Activated T-cell treated with anti-CD3 and anti-CD28 coated beads, Interleukin-2, amount 50 U/mL, for 48 hours (primary cell): ENCODE data around the gene SPECC1L.

Experiments used
- DNase-seq, 2 experiments: peaks; one replicate each; pipeline ENCODE4 v3.0.0-alpha.2; 2020

Gene SPECC1L

GRCh38 chr22:24419475-24419850 lies 148.8 kb downstream of the SPECC1L start:
- no peak for DNase-seq

DNA sequence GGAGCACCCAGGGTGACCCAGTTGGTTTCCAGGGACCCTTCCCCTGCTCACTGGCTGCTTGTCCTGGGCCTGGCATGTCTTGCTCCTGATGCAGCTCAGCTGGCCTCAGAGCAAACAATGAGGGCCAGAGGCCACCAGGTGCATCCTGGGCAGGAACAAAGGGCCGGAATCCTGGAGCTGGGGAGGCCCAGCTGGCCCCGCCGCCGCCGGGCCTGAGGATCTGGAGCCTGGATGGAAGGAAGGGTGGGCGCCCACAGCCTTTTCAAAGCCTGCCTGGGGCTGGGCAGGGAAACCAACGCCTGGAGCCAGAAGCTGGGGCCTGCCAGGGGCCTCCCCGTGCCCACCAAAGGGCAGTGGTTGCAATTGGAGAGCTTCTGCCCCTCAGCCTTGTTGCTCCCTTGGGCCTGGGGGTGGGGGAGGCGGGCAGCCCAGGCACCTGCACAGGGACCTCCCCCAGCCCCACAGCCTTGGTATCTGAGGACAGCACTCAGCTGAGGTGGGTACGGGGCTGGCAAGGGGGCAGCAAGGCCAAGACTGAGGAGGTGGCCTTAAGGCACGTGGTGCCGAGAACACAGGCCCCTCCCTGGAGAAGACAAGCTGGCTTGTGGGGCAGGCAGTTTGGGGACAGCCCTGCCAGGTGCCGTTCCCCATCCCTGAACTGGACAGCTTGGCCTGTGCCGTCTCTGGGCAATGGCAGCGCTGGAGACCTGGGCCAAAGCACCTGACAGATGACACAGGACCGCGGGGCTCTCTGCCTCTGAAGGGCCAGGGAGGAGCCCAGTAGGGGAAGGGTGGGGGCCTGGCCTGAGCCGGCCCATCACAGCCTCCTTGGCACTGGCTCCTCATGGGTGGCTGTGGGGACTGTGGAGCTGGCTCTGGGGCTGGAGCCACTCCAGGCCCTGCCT lies 149.7 kb downstream of the SPECC1L start:
- no peak for DNase-seq

GRCh38 chr22:24420977-24421343 lies 150.3 kb downstream of the SPECC1L start:
- DNase-seq: no peak

- DNase-seq: peak; percentile 53 to 57
These were observed 150.8 kb downstream of the SPECC1L start for GRCh38 chr22:24421428-24421931.

- DNase-seq: no peak
These were observed 151.6 kb downstream of the SPECC1L start for GRCh38 chr22:24422102-24422665.

DNA sequence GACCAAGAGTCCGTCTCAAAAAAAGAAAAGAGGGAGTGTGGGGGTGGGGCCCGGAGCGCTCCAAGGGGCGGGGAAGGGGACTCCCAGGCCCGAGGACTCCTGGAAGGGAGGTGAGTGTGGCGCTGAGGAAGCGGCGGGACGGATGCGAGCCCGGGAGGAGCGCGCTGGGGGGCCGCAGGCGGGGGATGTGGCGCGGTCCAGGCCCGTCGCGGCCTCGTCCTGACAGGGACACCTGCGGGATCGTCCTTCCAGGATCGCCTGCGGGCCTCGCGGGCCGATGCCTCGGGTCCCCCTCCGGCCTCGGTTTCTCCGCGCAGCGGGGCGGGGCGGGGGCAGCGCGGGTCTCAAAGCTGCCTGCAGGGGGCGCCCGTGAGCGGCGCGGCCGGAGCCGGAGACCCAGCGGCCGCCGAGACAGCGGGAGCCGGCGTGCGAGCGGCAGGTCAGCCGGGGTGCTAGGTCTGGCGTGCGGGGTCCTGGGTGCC lies 152.9 kb downstream of the SPECC1L start:
- peak; percentile 80 to 85 for DNase-seq

DNA sequence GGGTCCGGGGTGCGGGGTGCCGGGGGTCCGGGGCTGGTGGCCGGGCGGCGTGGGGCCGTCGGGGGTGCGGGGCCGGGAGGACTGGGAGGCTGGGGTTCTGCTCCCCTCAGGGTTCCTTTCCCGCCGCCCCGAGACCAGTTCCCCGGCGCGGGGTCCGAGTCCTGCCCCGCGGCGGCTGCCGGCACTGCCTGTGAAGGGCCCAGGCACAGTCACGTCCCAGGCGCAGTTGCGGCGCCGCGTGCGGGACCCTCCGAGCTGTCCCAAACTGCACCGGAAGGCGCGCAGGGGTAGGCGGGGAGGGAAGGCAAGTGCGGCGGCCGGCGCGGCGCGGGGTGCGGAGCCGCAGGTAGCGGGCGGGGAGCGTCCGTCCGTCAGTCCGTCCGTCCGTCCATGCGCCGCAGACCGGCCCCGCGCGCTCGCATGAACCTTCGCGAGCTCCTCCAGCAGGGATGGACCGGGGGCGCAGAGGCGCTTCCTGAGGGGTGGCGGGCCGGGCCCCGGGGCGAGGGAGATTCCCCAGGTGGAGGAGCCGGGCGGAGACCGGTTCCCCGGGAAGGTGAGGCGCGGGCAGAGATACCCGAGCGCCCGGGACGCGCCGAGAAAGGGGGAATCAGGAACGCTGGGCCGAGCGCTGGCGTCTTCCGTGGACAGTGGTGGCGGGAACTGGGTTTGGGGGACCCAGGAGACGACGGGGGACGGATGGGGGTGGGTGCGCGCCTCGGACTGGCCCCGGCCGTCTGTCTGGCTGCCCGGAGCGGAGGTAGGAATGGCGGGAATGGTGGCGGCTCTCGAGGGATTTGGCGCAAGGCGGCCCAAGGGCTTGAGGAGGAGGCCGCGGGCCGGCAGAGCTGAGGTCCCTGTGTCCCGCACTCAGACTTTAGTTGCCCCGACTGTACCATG lies 153.6 kb downstream of the SPECC1L start:
- peak; percentile 70 to 74 for DNase-seq

DNA sequence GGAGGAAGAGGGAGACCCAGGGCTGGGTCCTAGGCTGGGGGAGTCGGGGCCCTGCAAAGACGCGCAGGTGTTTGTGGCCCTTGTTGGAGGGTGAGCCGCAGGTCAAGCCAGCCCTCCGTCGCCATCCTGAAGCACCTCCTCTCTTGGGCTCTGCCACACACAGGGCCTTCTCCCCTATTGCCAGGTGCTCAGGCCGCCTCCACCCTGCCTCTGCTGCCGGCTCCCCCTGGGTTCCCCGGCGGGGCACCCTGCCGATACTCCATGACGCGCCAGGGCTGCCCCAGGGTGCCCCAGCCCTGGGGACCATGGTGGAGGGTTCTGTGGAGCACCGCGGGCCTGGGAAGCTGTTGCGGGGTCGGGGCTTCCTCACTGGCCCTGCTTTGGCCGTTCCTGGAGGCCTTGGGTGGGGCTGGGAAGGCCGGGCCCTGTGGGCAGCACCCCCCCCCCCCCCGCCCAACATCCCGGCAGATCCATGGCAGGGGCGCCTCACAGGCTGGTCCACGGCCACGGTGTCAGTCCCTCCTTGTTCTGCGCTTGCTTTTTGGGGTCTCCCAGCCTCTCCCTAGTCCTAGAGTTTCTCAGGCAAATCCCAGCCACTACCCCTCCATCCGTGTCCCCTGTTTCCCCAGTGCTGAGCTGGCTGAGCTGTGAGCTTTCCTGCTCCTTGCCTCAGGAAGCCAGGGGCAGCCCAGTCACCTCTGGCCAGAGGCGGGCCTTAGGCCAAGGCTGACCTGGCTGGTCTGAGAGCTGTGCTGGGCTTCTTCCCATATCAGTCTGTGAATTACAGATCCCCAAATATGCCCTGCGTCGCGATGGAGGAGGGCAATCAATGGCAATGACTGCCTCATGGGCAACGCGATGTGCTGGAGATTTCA lies 154.5 kb downstream of the SPECC1L start:
- DNase-seq: no peak

- DNase-seq: peak in 1 of 2 experiments; percentile 35
These were observed 155.8 kb downstream of the SPECC1L start for GRCh38 chr22:24426436-24426835.

- peak in 1 of 2 experiments; percentile 57 for DNase-seq
These were observed 156.3 kb downstream of the SPECC1L start for GRCh38 chr22:24426851-24427499.

GRCh38 chr22:24427500-24428164 lies 157.0 kb downstream of the SPECC1L start, which contains the start of gene ADORA2A:
TSS of gene ADORA2A (plus strand) at chr22:24427599. CDS start at chr22:24433405, 5,806 bp downstream.
- DNase-seq: peak; percentile 84 to 87

DNA sequence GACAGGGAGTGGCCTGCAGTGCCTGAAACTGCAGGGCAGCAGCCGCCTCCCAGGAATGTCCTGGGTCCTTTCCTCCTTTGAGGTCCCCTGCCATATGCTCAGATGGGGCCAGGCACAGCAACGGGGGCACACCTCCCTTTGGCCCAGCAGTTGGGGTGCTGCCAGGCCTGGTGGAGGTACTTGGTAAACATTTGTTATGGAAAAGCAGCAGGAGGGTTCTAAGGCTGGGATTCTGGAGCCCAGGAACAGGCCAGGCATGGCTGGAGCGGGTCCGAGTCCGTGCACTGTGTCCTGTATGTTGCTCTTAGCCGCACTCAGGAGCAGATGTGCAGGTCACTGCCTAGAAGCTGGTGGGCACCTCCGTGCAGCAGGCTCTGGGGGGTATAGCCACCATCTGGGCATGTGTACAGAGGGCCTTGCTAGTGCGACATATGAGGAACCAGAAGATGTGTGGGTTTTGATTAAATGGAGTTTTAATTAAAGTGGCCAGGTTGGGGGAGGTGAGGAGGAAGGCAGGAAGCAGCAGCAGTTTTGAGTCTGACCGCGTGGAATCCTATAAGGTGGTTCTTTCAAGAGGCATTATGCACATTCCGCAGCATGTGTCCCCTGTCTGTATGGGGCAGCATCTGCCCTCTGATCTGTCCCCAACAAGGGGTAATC lies 158.2 kb downstream of the SPECC1L start:
- no peak for DNase-seq

DNA sequence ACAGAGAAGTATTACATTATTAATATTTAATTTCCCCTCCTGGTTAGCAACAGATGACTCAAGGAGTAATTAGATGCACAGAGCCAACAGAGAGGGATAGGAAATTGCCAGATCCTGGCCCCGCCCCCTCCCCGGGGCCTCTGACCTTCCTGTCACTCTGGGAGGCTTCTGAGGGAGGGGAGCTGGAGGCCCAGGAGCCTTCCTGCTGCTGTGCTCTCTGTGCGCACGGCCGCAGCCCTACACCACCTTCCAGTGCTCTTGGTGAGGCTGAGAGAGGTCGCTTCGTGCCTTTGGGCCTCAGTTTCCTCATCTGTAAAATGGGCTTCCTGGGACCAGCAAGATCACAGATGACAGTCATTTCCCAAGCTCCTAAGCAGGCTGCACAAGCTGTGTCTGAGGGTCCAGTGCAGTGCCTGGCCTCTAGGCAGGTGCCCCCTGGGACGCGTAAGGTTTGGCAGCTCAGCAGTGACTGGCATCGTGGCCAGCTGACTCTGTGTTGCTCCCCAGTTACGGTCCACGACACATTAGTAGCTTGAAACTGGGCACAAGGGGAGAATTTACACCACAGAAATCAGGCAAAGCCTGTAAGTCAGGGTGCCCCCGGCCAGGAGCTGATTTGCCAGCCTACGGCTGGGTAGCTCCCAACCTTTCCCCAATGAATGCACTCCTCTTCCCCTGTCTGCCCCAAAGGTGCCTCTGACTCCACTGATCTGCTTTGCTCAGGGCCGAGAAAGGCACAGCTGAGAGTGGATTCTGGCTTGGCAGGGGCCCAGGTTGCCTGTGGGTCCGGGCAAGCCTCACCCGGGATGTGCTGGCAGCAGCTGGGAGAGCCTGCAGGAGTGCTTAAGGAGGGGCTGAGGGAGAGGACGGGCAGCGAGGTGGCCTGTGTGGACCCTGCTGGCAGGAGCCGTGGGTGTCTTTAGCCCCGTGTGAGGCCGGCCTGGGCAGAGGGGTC lies 159.1 kb downstream of the SPECC1L start:
- peak; percentile 80 to 81 for DNase-seq

- no peak for DNase-seq
These were observed 160.0 kb downstream of the SPECC1L start for GRCh38 chr22:24430431-24431308.

DNA sequence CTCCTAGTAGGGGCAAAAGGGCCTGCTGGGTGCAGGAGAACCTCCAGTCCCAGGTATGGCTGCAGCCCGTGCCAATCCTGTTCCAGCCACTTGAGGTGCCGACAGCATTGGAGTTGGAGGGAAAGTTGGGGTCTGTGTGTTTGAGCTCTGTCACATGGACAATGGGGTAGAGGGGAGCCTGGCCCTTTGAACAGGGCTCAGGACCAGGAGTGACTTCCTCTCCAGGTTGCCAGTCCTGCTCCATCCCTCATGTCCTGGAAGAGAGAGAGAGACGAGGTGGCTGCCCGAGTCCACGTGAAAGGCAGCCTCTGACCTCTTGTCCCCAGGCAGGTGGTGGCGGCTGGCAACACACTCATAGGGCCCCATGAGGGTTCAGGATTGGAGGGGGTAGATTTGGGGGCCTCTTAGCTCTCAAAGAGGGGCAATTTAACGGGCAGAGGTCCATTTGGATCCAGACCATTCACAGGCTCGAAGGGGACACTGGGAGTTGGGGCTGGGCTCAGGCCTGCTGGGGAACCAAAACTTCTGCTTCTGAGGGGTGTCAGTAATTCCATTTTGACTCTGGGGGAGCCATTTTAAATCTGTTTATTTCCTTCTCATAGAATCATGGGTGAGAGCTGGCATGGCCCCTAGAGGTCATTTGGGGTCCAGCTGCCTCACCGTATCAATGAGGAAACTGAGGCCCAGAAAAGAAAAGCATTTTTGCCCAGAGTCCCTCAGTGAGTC lies 160.8 kb downstream of the SPECC1L start:
- DNase-seq: no peak

DNA sequence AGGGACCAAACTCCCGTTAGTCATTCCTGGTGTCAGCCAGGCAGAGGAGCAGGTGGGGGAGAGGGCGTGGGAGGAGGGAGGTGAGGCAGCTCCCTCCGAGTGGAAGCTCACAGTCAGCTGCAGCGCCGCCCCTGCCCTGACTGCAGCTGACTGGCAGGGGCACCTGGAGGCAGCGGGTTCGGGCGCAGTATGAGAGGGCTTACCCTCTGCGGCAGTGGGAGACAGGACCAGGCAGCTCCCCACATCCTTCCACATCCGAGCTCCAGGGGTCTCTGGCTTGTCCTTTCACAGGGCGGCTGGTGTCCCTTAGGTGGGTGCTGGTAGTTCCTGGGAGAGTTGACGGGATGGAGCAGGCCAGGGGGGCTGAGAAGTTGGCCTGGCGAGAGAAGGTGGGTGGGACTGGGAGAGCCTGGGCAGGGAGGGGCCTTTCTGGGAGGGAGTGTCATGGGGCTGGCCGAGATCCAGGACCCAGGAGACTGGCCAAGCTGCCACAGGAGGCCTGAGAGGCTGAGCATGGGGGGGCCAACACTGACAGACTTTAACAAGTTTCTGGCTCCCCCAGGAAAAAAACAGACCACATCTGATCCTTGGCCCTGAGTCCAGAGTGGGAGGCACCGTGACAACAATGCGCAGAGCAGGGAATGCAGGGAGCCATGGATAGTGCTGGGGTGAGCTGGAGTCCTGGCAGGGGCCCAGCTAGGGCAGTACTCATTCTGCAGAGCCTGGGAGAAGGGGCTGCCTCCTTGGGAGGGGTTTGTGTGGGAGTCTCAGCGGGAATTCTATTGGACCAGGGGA lies 161.6 kb downstream of the SPECC1L start:
- peak; percentile 63 to 71 for DNase-seq
